ENCODE data around the gene PCDHA8. TPM values are rescaled to one million over a fixed set of nuclear protein-coding genes. Genes with fewer than 3 reads are reported as not detected.

Gene PCDHA8
- total RNA-seq, 4 donors from 2014 or later = 0.17 TPM; not detected in 3

GRCh38 chr5:140883927-140884697 is 43.1 kb downstream of the PCDHA8 start:
- no peak for TF ChIP-seq CTCF (IDR thresholded peaks at IDR 0.05; ENCODE audit: low read depth)

Other genes with a start within 250 kb of the PCDHA8 start
- gene CD14, start 208.0 kb upstream of the PCDHA8 start, total RNA-seq = 100 to 1,000 TPM in 2 of 4 donors, 10 to 100 TPM in 2; 61.2 to 114 (median 97.3) TPM
- 10 to 100 TPM; 11.4 to 64.5 (median 23.7) TPM for gene TMCO6, start 201.7 kb upstream of the PCDHA8 start, total RNA-seq
- gene NDUFA2, start 193.6 kb upstream of the PCDHA8 start, total RNA-seq = 10 to 100 TPM; 63.2 to 83.2 (median 74.8) TPM
- gene IK, start 193.4 kb upstream of the PCDHA8 start, total RNA-seq = 100 to 1,000 TPM in 3 of 4 donors, 10 to 100 TPM in 1; 80.7 to 144 (median 114) TPM
- 10 to 100 TPM; 11.4 to 31.6 (median 19.8) TPM for gene WDR55, start 176.3 kb upstream of the PCDHA8 start, total RNA-seq
- 1 to 10 TPM in 2 of 4 donors, under 1 TPM in 1, not detected in 1; 0.66 to 1.3 (median 1.2) TPM for gene DND1, start 167.6 kb upstream of the PCDHA8 start, total RNA-seq
- gene HARS1, start 149.8 kb upstream of the PCDHA8 start, total RNA-seq = 10 to 100 TPM; 38.4 to 49.8 (median 47.4) TPM
- gene HARS2, start 149.7 kb upstream of the PCDHA8 start, total RNA-seq = 10 to 100 TPM; 23.2 to 32.1 (median 31.4) TPM
- gene ZMAT2, start 140.7 kb upstream of the PCDHA8 start, total RNA-seq = 10 to 100 TPM; 35.0 to 48.7 (median 43.0) TPM
- not detected for gene PCDHA1, start 55.0 kb upstream of the PCDHA8 start, total RNA-seq
- gene PCDHA2, start 46.3 kb upstream of the PCDHA8 start, total RNA-seq = under 1 TPM in 1 of 4 donors, not detected in 3; 0.38 TPM
- gene PCDHA3, start 40.1 kb upstream of the PCDHA8 start, total RNA-seq = under 1 TPM; 0.16 to 0.34 (median 0.20) TPM
- gene PCDHA4, start 34.1 kb upstream of the PCDHA8 start, total RNA-seq = 1 to 10 TPM in 1 of 4 donors, under 1 TPM in 3; 0.16 to 1.3 (median 0.76) TPM
- gene PCDHA5, start 19.6 kb upstream of the PCDHA8 start, total RNA-seq = under 1 TPM in 3 of 4 donors, not detected in 1; 0.33 to 0.57 (median 0.51) TPM
- under 1 TPM; 0.22 to 0.49 (median 0.36) TPM for gene PCDHA6, start 13.2 kb upstream of the PCDHA8 start, total RNA-seq
- gene PCDHA7, start 6.9 kb upstream of the PCDHA8 start, total RNA-seq = under 1 TPM; 0.17 to 0.44 (median 0.26) TPM
- gene PCDHA9, start 7.2 kb downstream of the PCDHA8 start, total RNA-seq = under 1 TPM in 3 of 4 donors, not detected in 1; under 0.01 to 0.34 (median 0.19) TPM
- gene PCDHA10, start 14.7 kb downstream of the PCDHA8 start, total RNA-seq = 1 to 10 TPM in 1 of 4 donors, under 1 TPM in 3; 0.51 to 1.9 (median 0.66) TPM
- gene PCDHA11, start 27.8 kb downstream of the PCDHA8 start, total RNA-seq = under 1 TPM in 3 of 4 donors, not detected in 1; 0.22 to 0.34 (median 0.33) TPM
- gene PCDHA12, start 34.1 kb downstream of the PCDHA8 start, total RNA-seq = under 1 TPM in 3 of 4 donors, not detected in 1; 0.17 to 0.22 (median 0.19) TPM
- 1 to 10 TPM in 1 of 4 donors, under 1 TPM in 3; 0.34 to 1.5 (median 0.69) TPM for gene PCDHA13, start 40.9 kb downstream of the PCDHA8 start, total RNA-seq
- 1 to 10 TPM in 1 of 4 donors, under 1 TPM in 3; 0.44 to 1.9 (median 0.74) TPM for gene PCDHAC1, start 85.1 kb downstream of the PCDHA8 start, total RNA-seq
- 1 to 10 TPM in 1 of 4 donors, under 1 TPM in 3; 0.49 to 1.1 (median 0.81) TPM for gene PCDHAC2, start 125.3 kb downstream of the PCDHA8 start, total RNA-seq
- not detected for gene PCDHB1, start 210.2 kb downstream of the PCDHA8 start, total RNA-seq